22Rv1 (cell line): ENCODE measurements around the gene FNBP1.

Experiments
- H3K27ac ChIP-seq: fragments of 450-650 bp; 2 replicates; pipeline ENCODE4 v1.5.1; 2017
- CTCF ChIP-seq: fragments of 450-650 bp; IDR thresholded peaks from 2 replicates; pipeline ENCODE4 v1.5.1; 2017; ENCODE audit warnings: mild to moderate bottlenecking
- ZFX ChIP-seq: fragments of 450-650 bp; IDR thresholded peaks from 2 replicates; pipeline ENCODE4 v1.6.1; 2017; ENCODE audit warnings: antibody characterized with exemption, borderline replicate concordance

FNBP1 gene

GRCh38 chr9:129865668-129866320 lies 177.2 kb downstream of the FNBP1 start:
- H3K27ac ChIP-seq: no peak overlapping the region
- no peak for TF ChIP-seq ZFX
- TF ChIP-seq CTCF: no peak

- TF ChIP-seq ZFX (no peak), CTCF (no peak)
- H3K27ac ChIP-seq: no peak overlapping the region
Observed at GRCh38 chr9:129864991-129865647, 177.9 kb downstream of the FNBP1 start.

- TF ChIP-seq ZFX (no peak), CTCF (no peak)
- H3K27ac ChIP-seq: no peak overlapping the region
Observed at GRCh38 chr9:129863059-129863690, 179.8 kb downstream of the FNBP1 start.

GRCh38 chr9:129861447-129861827 lies 181.6 kb downstream of the FNBP1 start:
- H3K27ac ChIP-seq: no peak overlapping the region
- TF ChIP-seq CTCF (no peak), ZFX (no peak)

GRCh38 chr9:129860653-129861446 lies 182.1 kb downstream of the FNBP1 start:
- TF ChIP-seq CTCF (no peak), ZFX (no peak)
- H3K27ac ChIP-seq: no peak overlapping the region

- TF ChIP-seq CTCF (no peak), ZFX (no peak)
- H3K27ac ChIP-seq: no peak overlapping the region
Observed at GRCh38 chr9:129858167-129858962, 184.6 kb downstream of the FNBP1 start.
